Esophagus squamous epithelium (tissue), 5 donors: ENCODE results near the gene LEUTX. TPM values are rescaled to one million over a fixed set of nuclear protein-coding genes. Genes with fewer than 3 reads are reported as not detected.

Experiments
- DNase-seq: peaks from one replicate; lab custom pipeline; 2025; lab: John Stamatoyannopoulos, UW
- H3K27ac ChIP-seq, 4 donors: fragments of 200-600 bp; sonication (generic); one replicate each; pipeline ENCODE4 v1.5.1; 2016 to 2019; ENCODE audit warnings: mild to moderate bottlenecking in 1 of 4
- H3K27me3 ChIP-seq, 4 donors: fragments of 200-600 bp; sonication (generic); 1 replicate in 3 of 4; 2 replicates in 1 of 4; pipeline versions ENCODE4 v1.5.1 to v1.6.0; 2017 to 2021; ENCODE audit warnings: antibody characterized with exemption in 1 of 4
- H3K36me3 ChIP-seq, 3 donors: fragments of 200-600 bp; sonication (generic); one replicate each; pipeline ENCODE4 v1.5.1; 2016 to 2019
- H3K4me1 ChIP-seq, 3 donors: fragments of 200-600 bp; sonication (generic); one replicate each; pipeline ENCODE4 v1.5.1; 2017 to 2019
- H3K4me3 ChIP-seq, 4 donors: fragments of 200-600 bp; sonication (generic); 1 replicate in 3 of 4; 2 replicates in 1 of 4; pipeline ENCODE4 v1.5.1; 2016 to 2019; ENCODE audit warnings: mild to moderate bottlenecking in 2 of 4, moderate library complexity in 1 of 4
- H3K9me3 ChIP-seq, 3 donors: fragments of 200-600 bp; sonication (generic); one replicate each; pipeline ENCODE4 v1.5.1; 2016 to 2019
- CTCF ChIP-seq, 6 experiments: fragments of 450-650 bp in 4 of 6; fragments of 200-600 bp in 2 of 6; sonication (generic) in 2 of 6; IDR thresholded peaks; one replicate each; pipeline ENCODE4 v1.5.1; 2016 to 2019; ENCODE audit warnings: antibody characterized with exemption in 6 of 6, mild to moderate bottlenecking in 4 of 6, moderate library complexity in 4 of 6
- POLR2A ChIP-seq, 4 donors: fragments of 450-650 bp; IDR thresholded peaks; one replicate each; pipeline ENCODE4 v1.6.1; 2017; ENCODE audit warnings: antibody characterized with exemption in 4 of 4, mild to moderate bottlenecking in 4 of 4, moderate library complexity in 3 of 4
- WGBS, 2 donors: methylation state at CpG; one replicate each; pipeline ENCODE4 v1.1.5; 2018; 5-methylcytosine and 5-hydroxymethylcytosine counted together
- intact Hi-C: fragments of 100-400 bp; cut with DNase I; formaldehyde crosslinking; loops from one replicate; pipeline ENCODE4 v1.15.0; 2022
- total RNA-seq, 4 donors: library from RNA; depleted of rRNA; stranded (reverse); fragments of >200 nt; gene quantifications; one replicate each; pipeline ENCODE4 v1.1.0, GENCODE V29; 2016
- donor health status: DM: yes; HTN: yes; CAD: no.

LEUTX gene
- total RNA-seq, 4 donors from 2014 or later: not detected

- H3K4me3 ChIP-seq: peak overlapping the region in 2 of 4 donors; percentile 83 to 87
- no peak for TF ChIP-seq CTCF (IDR thresholded peaks at IDR 0.05)
- no peak for TF ChIP-seq POLR2A (IDR thresholded peaks at IDR 0.05)
- H3K4me1 ChIP-seq: peaks cover 6 to 36% (median 12%) of the 10 kb centered on the region in 3 donors
- no peaks in the 10 kb centered on the region for H3K9me3 ChIP-seq
- H3K27ac ChIP-seq: peak overlapping the region in 3 of 4 donors; percentile 80 to 85 (median 85)
- no peak for DNase-seq
- intact Hi-C loops: no loop called here
- peaks cover 16 to 56% (median 35%) of the 10 kb centered on the region in 3 donors for H3K36me3 ChIP-seq
- 80% methylated on average over 9 of the region's 11 CpGs; no CpG with 5 or more reads in 1 of the 2 donors for WGBS, 2 donors
- H3K27me3 ChIP-seq: no peaks in the 10 kb centered on the region
Observed at GRCh38 chr19:39825093-39825463, 46.4 kb downstream of the LEUTX start.

- WGBS, 2 donors: 92% methylated on average over 9 of the region's 17 CpGs; no CpG with 5 or more reads in 1 of the 2 donors
- TF ChIP-seq CTCF (IDR thresholded peaks at IDR 0.05) (no peak), POLR2A (IDR thresholded peaks at IDR 0.05) (no peak)
- H3K36me3 ChIP-seq: peaks cover 20 to 62% (median 41%) of the 10 kb centered on the region in 3 donors
- H3K9me3 ChIP-seq: no peaks in the 10 kb centered on the region
- intact Hi-C loops: no loop called here
- H3K4me3 ChIP-seq: no peak overlapping the region
- H3K4me1 ChIP-seq: peaks cover 6 to 36% (median 12%) of the 10 kb centered on the region in 3 donors
- no peaks in the 10 kb centered on the region for H3K27me3 ChIP-seq
- no peak for DNase-seq
- H3K27ac ChIP-seq: peak overlapping the region in 1 of 4 donors; percentile 85
Observed at GRCh38 chr19:39825531-39826076, 47.0 kb downstream of the LEUTX start.

- Histone ChIP-seq H3K36me3 (peaks cover 22 to 70% (median 44%) of the 10 kb centered on the region in 3 donors), H3K9me3 (no peaks in the 10 kb centered on the region), H3K27ac (no peak overlapping the region), H3K4me3 (no peak overlapping the region), H3K4me1 (peaks cover 6 to 41% (median 12%) of the 10 kb centered on the region in 3 donors), H3K27me3 (no peaks in the 10 kb centered on the region)
- no peak for TF ChIP-seq POLR2A (IDR thresholded peaks at IDR 0.05)
- TF ChIP-seq CTCF (IDR thresholded peaks at IDR 0.05): no peak
- intact Hi-C loops: no loop called here
- 83 to 89% methylated on average over 7 to 13 of the region's 35 CpGs for WGBS, 2 donors
- no peak for DNase-seq
Observed at GRCh38 chr19:39826311-39826945, 47.8 kb downstream of the LEUTX start.

GRCh38 chr19:39827216-39827615, 48.6 kb downstream of the LEUTX start:
- intact Hi-C loops: no loop called here
- no peak overlapping the region for H3K27ac ChIP-seq
- no peak overlapping the region for H3K4me3 ChIP-seq
- H3K4me1 ChIP-seq: peaks cover 7 to 48% (median 12%) of the 10 kb centered on the region in 3 donors
- 92 to 93% methylated on average over 8 to 11 of the region's 13 CpGs for WGBS, 2 donors
- DNase-seq: no peak
- H3K36me3 ChIP-seq: peaks cover 22 to 73% (median 44%) of the 10 kb centered on the region in 3 donors
- H3K9me3 ChIP-seq: no peaks in the 10 kb centered on the region
- no peak for TF ChIP-seq POLR2A (IDR thresholded peaks at IDR 0.05)
- no peak for TF ChIP-seq CTCF (IDR thresholded peaks at IDR 0.05)
- no peaks in the 10 kb centered on the region for H3K27me3 ChIP-seq

- no peak for DNase-seq
- H3K27ac ChIP-seq: no peak overlapping the region
- H3K36me3 ChIP-seq: peaks cover 22 to 73% (median 44%) of the 10 kb centered on the region in 3 donors
- no peak overlapping the region for H3K4me3 ChIP-seq
- peaks cover 15 to 51% (median 20%) of the 10 kb centered on the region in 3 donors for H3K4me1 ChIP-seq
- no peaks in the 10 kb centered on the region for H3K27me3 ChIP-seq
- 70 to 82% methylated on average over 2 to 22 of the region's 26 CpGs for WGBS, 2 donors
- intact Hi-C loops: no loop called here
- no peak for TF ChIP-seq CTCF (IDR thresholded peaks at IDR 0.05)
- no peak for TF ChIP-seq POLR2A (IDR thresholded peaks at IDR 0.05)
- H3K9me3 ChIP-seq: no peaks in the 10 kb centered on the region
Observed at GRCh38 chr19:39828015-39828653, 49.5 kb downstream of the LEUTX start.
